DOHH2 (cell line): ENCODE results near the gene ANK2.

Experiments
- EZH2phosphoT487 ChIP-seq: fragments of 200-600 bp; sonication (generic); IDR thresholded peaks from 2 replicates; pipeline ENCODE4 v1.6.1; 2017; ENCODE audit warnings: borderline replicate concordance, mild to moderate bottlenecking, antibody characterized with exemption, low read length, moderate library complexity, mixed read lengths
- TF ChIP-seq, protein P1 (sequence below): fragments of 200-600 bp; sonication (generic); IDR thresholded peaks from one replicate; pipeline ENCODE4 v1.5.1; 2014; ENCODE audit warnings: antibody characterized with exemption, mild to moderate bottlenecking, low read depth, low read length; ENCODE audit not compliant: poor library complexity, severe bottlenecking

DNA sequence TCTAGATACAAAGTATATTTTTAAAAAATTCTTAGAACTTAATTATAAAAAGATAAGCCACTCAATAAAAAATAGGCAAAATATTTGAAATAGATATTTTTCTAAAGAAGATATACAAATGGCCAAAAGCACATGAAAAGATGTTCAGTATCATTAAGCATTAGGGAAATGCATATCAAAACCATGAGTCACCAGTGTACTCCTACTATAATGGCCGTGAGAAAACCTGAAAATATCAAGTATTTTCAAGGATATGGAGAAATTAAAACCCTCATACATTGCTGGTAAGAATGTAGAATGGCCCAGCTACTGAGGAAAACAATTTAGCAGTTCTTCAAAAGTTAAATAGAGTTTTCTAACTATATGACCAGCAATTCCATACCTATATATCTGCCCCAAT, 374.2 kb downstream of the ANK2 start:
- TF ChIP-seq, protein P1, sequence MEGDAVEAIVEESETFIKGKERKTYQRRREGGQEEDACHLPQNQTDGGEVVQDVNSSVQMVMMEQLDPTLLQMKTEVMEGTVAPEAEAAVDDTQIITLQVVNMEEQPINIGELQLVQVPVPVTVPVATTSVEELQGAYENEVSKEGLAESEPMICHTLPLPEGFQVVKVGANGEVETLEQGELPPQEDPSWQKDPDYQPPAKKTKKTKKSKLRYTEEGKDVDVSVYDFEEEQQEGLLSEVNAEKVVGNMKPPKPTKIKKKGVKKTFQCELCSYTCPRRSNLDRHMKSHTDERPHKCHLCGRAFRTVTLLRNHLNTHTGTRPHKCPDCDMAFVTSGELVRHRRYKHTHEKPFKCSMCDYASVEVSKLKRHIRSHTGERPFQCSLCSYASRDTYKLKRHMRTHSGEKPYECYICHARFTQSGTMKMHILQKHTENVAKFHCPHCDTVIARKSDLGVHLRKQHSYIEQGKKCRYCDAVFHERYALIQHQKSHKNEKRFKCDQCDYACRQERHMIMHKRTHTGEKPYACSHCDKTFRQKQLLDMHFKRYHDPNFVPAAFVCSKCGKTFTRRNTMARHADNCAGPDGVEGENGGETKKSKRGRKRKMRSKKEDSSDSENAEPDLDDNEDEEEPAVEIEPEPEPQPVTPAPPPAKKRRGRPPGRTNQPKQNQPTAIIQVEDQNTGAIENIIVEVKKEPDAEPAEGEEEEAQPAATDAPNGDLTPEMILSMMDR: no peak
- TF ChIP-seq EZH2phosphoT487: no peak
